Activated CD4-positive, alpha-beta memory T cell treated with anti-CD3 and anti-CD28 coated beads, Interleukin-2, amount 10 ng/mL, durations not matched to agents 7 days and 5 days (primary cell): ENCODE results near the gene SPEN. TPM values are rescaled to one million over a fixed set of nuclear protein-coding genes. Genes with fewer than 3 reads are reported as not detected.
"Not testable (repeated sequence)": the region's sequence is repeated elsewhere in the genome, so short reads cannot be mapped to it uniquely, and the experiment has no call there.

ENCODE experiments used
- CTCF ChIA-PET: fragments of 350-600 bp; sonication (Branson Sonifier 250); formaldehyde crosslinking; loops from one replicate; lab custom pipeline; 2021; ENCODE audit warnings: antibody characterized with exemption, inconsistent platforms; lab: Charles Lee
- POLR2A ChIA-PET: fragments of 350-600 bp; sonication (Branson Sonifier 250); formaldehyde crosslinking; loops from one replicate; lab custom pipeline; 2021; ENCODE audit warnings: antibody characterized with exemption; lab: Charles Lee
- DNase-seq: peaks from one replicate; pipeline ENCODE4 v3.0.0-alpha.2; 2020
- H3K27ac Mint-ChIP-seq: one replicate; pipeline ENCODE4 v1.8.0; 2021; ENCODE audit warnings: mild to moderate bottlenecking, mixed read lengths
- H3K27me3 Mint-ChIP-seq: one replicate; pipeline ENCODE4 v1.8.0; 2021; ENCODE audit warnings: mixed read lengths
- H3K36me3 Mint-ChIP-seq: one replicate; pipeline ENCODE4 v1.8.0; 2021; ENCODE audit warnings: low read depth, mixed read lengths
- H3K4me1 Mint-ChIP-seq: one replicate; pipeline ENCODE4 v1.8.0; 2021; ENCODE audit warnings: mixed read lengths
- H3K4me3 Mint-ChIP-seq: one replicate; pipeline ENCODE4 v1.8.0; 2021; ENCODE audit warnings: mild to moderate bottlenecking, mixed read lengths
- H3K9me3 Mint-ChIP-seq: one replicate; pipeline ENCODE4 v1.8.0; 2021; ENCODE audit warnings: mixed read lengths
- total RNA-seq, 2 experiments: library from RNA; stranded (reverse); gene quantifications; one replicate each; pipeline ENCODE4 v1.2.3, GENCODE V29; 2021

SPEN gene
- total RNA-seq, 2 experiments from 2014 or later: 52.1 to 52.5 TPM

- POLR2A ChIA-PET: interaction anchor here (0.9 to 6.6 kb wide), 7 partner anchors 11 to 138 kb away, joined by 3 to 235 read pairs (median 3); partner anchors contain the start of gene SPEN
- Mint-ChIP-seq H3K4me3 (peak overlapping the region; percentile 86), H3K4me1 (peaks cover 37% of the 10 kb centered on the region), H3K9me3 (no peaks in the 10 kb centered on the region), H3K36me3 (peaks cover 13% of the 10 kb centered on the region), H3K27ac (peak overlapping the region; percentile 94), H3K27me3 (no peaks in the 10 kb centered on the region)
- CTCF ChIA-PET: interaction anchor here (0.6 to 3.2 kb wide), 3 partner anchors 9 to 24 kb away, joined by 3 to 19 read pairs (median 4); partner anchors contain the start of gene SPEN
- no peak for DNase-seq
Measured at GRCh38 chr1:15835205-15835740, 12.2 kb upstream of the SPEN start.

- Mint-ChIP-seq H3K27ac (peak overlapping the region; percentile 94), H3K36me3 (peaks cover 12% of the 10 kb centered on the region), H3K4me3 (peak overlapping the region; percentile 86), H3K9me3 (no peaks in the 10 kb centered on the region), H3K27me3 (no peaks in the 10 kb centered on the region), H3K4me1 (peaks cover 31% of the 10 kb centered on the region)
- peak; percentile 99 for DNase-seq
- ChIA-PET POLR2A (interaction anchor here (1.0 to 4.7 kb wide), 3 partner anchors 12 to 138 kb away, joined by 3 to 158 read pairs (median 3); partner anchors contain the start of gene SPEN), CTCF (interaction anchor here (0.6 to 3.2 kb wide), 3 partner anchors 9 to 23 kb away, joined by 3 to 19 read pairs (median 4); partner anchors contain the start of gene SPEN)
Measured at GRCh38 chr1:15835741-15836510, 11.6 kb upstream of the SPEN start.

- CTCF ChIA-PET: interaction anchor here (1.0 to 3.2 kb wide), 2 partner anchors 8 to 10 kb away, joined by 3 to 19 read pairs; partner anchors contain the start of gene SPEN
- not testable (repeated sequence) for H3K27me3 Mint-ChIP-seq, H3K9me3 Mint-ChIP-seq, DNase-seq
- Mint-ChIP-seq H3K4me3 (peak overlapping the region; percentile 86), H3K36me3 (peaks cover 11% of the 10 kb centered on the region), H3K27ac (peak overlapping the region; percentile 94), H3K4me1 (peaks cover 29% of the 10 kb centered on the region)
- POLR2A ChIA-PET: interaction anchor here (1.0 to 4.7 kb wide), 3 partner anchors 11 to 139 kb away, joined by 3 to 158 read pairs (median 3); partner anchors contain the start of gene SPEN
Measured at GRCh38 chr1:15836511-15836771, 11.1 kb upstream of the SPEN start.

- Mint-ChIP-seq H3K36me3 (peaks cover 7% of the 10 kb centered on the region), H3K9me3 (no peaks in the 10 kb centered on the region), H3K4me3 (peak overlapping the region; percentile 86), H3K27me3 (no peaks in the 10 kb centered on the region), H3K27ac (peak overlapping the region; percentile 94), H3K4me1 (peaks cover 25% of the 10 kb centered on the region)
- CTCF ChIA-PET: interaction anchor here (3.2 kb wide), 1 partner anchor 10 kb away, joined by 19 read pairs; the partner anchor contains the start of gene SPEN
- peak; percentile 67 for DNase-seq
- POLR2A ChIA-PET: interaction anchor here (1.0 to 4.7 kb wide), 5 partner anchors 11 to 313 kb away, joined by 3 to 158 read pairs (median 3); partner anchors contain the start of genes CASP9, SPEN and ZBTB17
Measured at GRCh38 chr1:15836772-15837669, 10.5 kb upstream of the SPEN start.

- H3K4me3 Mint-ChIP-seq: peak overlapping the region; percentile 43
Measured at GRCh38 chr1:15837931-15838330, 9.6 kb upstream of the SPEN start.

GRCh38 chr1:15838721-15839120, 8.8 kb upstream of the SPEN start:
- Mint-ChIP-seq H3K4me3 (no peak overlapping the region), H3K9me3 (no peaks in the 10 kb centered on the region), H3K4me1 (peaks cover 19% of the 10 kb centered on the region), H3K27me3 (no peaks in the 10 kb centered on the region), H3K27ac (no peak overlapping the region), H3K36me3 (peaks cover 3% of the 10 kb centered on the region)
- ChIA-PET POLR2A (interaction anchor here (1.6 to 4.7 kb wide), 2 partner anchors 9 to 137 kb away, joined by 4 to 158 read pairs; partner anchors contain the start of genes SPEN and ZBTB17), CTCF (interaction anchor here (3.2 kb wide), 1 partner anchor 8 kb away, joined by 19 read pairs; the partner anchor contains the start of gene SPEN)
- DNase-seq: no peak

More at GRCh38 chr1:15837931-15838330, 9.6 kb upstream of the SPEN start:
- ChIA-PET CTCF (interaction anchor here (3.2 kb wide), 1 partner anchor 9 kb away, joined by 19 read pairs; the partner anchor contains the start of gene SPEN), POLR2A (interaction anchor here (1.2 to 4.7 kb wide), 3 partner anchors 10 to 314 kb away, joined by 3 to 158 read pairs (median 4); partner anchors contain the start of genes CASP9, SPEN and ZBTB17)
- no peaks in the 10 kb centered on the region for H3K9me3 Mint-ChIP-seq
- peaks cover 22% of the 10 kb centered on the region for H3K4me1 Mint-ChIP-seq
- H3K27ac Mint-ChIP-seq: peak overlapping the region; percentile 94
- DNase-seq: no peak
- H3K27me3 Mint-ChIP-seq: no peaks in the 10 kb centered on the region
- H3K36me3 Mint-ChIP-seq: peaks cover 6% of the 10 kb centered on the region

GRCh38 chr1:15843826-15844572, 3.5 kb upstream of the SPEN start:
- H3K27ac Mint-ChIP-seq: no peak overlapping the region
- no peak overlapping the region for H3K4me3 Mint-ChIP-seq

GRCh38 chr1:15846056-15846455, 1.5 kb upstream of the SPEN start:
- H3K36me3 Mint-ChIP-seq: peaks cover 14% of the 10 kb centered on the region
- H3K9me3 Mint-ChIP-seq, H3K27ac Mint-ChIP-seq, H3K27me3 Mint-ChIP-seq, DNase-seq: not testable (repeated sequence)
- H3K4me3 Mint-ChIP-seq: peak overlapping the region; percentile 90
- CTCF ChIA-PET: interaction anchor here (1.0 to 2.6 kb wide), 3 partner anchors 9 to 31 kb away, joined by 3 to 19 read pairs (median 8); no protein-coding TSS in a partner anchor
- POLR2A ChIA-PET: interaction anchor here (8.1 to 9.9 kb wide), 2 partner anchors 8 to 14 kb away, joined by 158 to 235 read pairs; no protein-coding TSS in a partner anchor
- H3K4me1 Mint-ChIP-seq: peaks cover 41% of the 10 kb centered on the region

More at GRCh38 chr1:15843826-15844572, 3.5 kb upstream of the SPEN start:
- Mint-ChIP-seq H3K4me1 (peaks cover 27% of the 10 kb centered on the region), H3K9me3 (no peaks in the 10 kb centered on the region), H3K27me3 (no peaks in the 10 kb centered on the region), H3K36me3 (peaks cover 8% of the 10 kb centered on the region)
- DNase-seq: no peak
- CTCF ChIA-PET: interaction anchor here (0.6 to 1.3 kb wide), 5 partner anchors 10 to 28 kb away, joined by 3 to 7 read pairs (median 4); no protein-coding TSS in a partner anchor
- POLR2A ChIA-PET: interaction anchor here (8.1 to 9.9 kb wide), 2 partner anchors 6 to 12 kb away, joined by 158 to 235 read pairs; no protein-coding TSS in a partner anchor

GRCh38 chr1:15847893-15848142, 311 bp downstream of the SPEN start:
- H3K9me3 Mint-ChIP-seq: no peaks in the 10 kb centered on the region
- peaks cover 17% of the 10 kb centered on the region for H3K36me3 Mint-ChIP-seq
- H3K27me3 Mint-ChIP-seq: no peaks in the 10 kb centered on the region
- ChIA-PET CTCF (interaction anchor here (0.9 to 4.8 kb wide), 4 partner anchors 11 to 32 kb away, joined by 3 to 32 read pairs (median 22); no protein-coding TSS in a partner anchor), POLR2A (interaction anchor here (0.6 to 9.9 kb wide), 23 partner anchors 10 to 666 kb away, joined by 3 to 235 read pairs (median 5); partner anchors contain the start of genes FBXO42 and SZRD1)
- H3K4me1 Mint-ChIP-seq: peaks cover 57% of the 10 kb centered on the region
- DNase-seq: no peak
- H3K4me3 Mint-ChIP-seq: peak overlapping the region; percentile 90
- peak overlapping the region; percentile 95 for H3K27ac Mint-ChIP-seq

GRCh38 chr1:15848143-15848928, 829 bp downstream of the SPEN start:
- Mint-ChIP-seq H3K36me3 (peaks cover 17% of the 10 kb centered on the region), H3K27me3 (no peaks in the 10 kb centered on the region), H3K4me3 (peak overlapping the region; percentile 90), H3K4me1 (peaks cover 57% of the 10 kb centered on the region), H3K9me3 (no peaks in the 10 kb centered on the region), H3K27ac (peak overlapping the region; percentile 94)
- POLR2A ChIA-PET: interaction anchor here (0.5 to 9.9 kb wide), 21 partner anchors 11 to 519 kb away, joined by 3 to 235 read pairs (median 5); partner anchors contain the start of genes FBXO42 and SZRD1
- DNase-seq: peak; percentile 56
- CTCF ChIA-PET: interaction anchor here (1.5 to 4.8 kb wide), 4 partner anchors 11 to 33 kb away, joined by 9 to 32 read pairs (median 22); no protein-coding TSS in a partner anchor
